ENCODE data around the gene KCNC1.

Gene KCNC1

DNA sequence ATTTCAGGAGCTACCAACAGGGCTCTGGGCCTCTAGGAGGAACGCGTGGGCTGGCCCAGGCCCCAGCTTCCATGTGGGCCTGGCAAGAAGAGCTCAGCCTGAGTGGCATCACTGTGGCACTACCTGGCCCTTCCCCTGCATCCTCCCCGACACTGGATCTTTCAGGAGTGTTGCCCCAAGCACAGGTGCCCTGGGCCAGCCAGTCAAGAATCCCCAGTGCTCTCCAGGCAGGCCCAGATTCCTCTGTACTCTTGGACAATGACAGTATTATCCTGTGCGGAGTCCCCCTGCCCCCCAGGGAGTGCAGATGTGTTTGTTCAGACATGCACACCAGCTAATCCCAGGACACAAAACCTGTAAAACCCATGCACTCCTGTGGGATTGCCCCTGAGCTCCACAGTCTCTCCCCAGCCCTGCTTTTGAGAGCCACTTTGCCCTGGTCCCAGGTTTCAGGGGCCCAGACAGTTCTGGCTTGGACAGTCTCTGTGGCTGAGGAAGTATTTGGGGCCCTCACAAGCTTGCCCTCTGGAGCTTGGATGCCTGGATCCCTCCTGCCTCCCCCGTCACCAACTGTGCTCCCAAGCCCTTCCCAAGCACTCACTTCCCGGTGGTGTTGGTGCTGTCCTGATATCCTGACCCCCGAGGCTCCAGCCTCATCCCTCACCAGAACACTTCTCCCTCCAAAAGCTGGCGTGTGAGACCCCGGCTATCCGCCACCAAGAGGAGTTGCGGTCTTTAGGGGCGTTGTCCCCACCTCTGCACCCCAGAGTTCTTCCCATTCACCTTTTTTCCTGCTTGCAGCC lies 39.9 kb downstream of the KCNC1 start:
- DNase-seq (ENCODE audit: low read depth), result no peak

DNA sequence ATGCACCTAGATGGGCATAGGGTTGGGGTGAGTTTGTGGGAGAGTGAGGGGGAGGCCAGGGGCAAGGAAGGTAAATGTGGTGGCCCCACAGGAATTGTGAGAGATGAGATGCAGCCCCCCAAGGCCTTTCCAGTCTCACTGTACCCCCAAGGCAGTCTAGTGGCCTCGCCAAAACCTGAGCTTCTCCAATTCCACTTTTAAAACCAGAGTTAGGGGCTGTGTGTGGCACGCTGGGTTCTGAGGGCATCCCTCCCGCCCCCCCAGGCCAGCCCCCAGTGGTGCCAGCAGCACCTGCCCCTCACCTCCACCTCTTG lies 40.4 kb downstream of the KCNC1 start:
- no peak for DNase-seq (ENCODE audit: low read depth)

DNA sequence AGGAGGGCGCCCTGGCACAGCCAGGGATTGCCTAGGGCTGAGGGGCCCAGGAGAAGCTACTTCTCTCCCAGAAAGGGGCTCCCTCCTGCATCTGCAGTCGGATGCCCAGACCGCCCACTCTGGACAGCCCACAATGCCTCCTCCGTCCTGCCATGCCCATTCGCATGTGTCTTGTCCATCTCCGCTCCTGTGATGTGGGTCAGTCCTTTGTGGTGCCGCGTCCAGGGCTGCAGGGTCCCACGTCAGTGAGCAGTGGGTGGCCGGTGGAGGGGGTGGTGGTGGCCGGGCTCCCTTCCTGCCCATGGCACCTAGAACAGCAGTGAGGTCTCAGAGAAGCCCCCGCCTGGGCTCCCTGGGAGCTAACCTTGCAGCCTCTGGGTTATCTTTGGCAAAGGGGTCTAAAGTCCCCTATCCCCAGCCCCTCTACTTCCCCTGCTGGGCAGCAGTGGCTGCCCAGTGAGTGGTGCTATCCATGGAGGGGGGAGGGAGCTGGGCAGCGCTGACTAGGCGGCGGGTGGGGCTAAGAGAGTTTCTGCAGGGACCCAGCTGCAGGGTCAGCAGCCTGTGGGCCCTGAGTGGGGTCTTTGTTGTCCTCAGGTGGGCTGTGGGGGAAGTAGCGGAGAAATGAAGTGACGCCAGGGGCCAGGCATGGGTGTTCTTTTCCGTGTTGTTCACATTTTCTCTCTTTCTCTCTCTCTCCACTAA lies 41.1 kb downstream of the KCNC1 start:
- DNase-seq (ENCODE audit: low read depth), result no peak

DNA sequence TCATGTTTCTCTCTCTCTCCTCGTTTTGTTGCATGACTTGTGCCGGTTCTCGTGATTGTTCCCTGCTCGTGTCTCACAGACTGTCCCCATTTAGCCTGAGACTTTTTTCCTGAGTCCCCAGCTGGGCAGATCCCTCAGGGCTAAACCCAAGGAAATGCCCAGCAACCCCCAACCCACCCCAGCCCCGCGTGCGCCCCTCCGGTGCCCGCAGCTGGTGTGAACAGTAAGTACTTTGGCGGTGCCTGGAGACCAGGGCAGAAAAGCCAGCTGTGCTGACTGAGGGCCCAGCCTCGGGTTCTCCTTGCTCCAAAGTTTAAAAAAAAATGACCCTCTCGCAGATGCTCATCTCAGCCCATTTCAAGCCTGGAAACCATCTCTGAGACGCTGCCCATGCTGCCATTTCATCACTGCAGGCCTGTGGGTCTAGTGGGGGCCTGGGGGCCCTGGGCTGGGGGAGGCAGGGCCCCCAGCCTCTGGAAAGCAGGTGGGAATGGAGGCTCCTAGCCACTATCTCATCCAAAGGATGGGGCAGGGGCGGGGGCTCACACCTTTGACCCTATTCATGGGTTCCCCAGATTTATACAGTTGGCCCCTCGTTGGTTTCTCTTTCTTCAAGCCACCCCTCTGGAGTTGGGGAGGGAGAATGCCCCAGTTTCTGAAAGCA lies 41.8 kb downstream of the KCNC1 start:
- no peak for DNase-seq (ENCODE audit: low read depth)

DNA sequence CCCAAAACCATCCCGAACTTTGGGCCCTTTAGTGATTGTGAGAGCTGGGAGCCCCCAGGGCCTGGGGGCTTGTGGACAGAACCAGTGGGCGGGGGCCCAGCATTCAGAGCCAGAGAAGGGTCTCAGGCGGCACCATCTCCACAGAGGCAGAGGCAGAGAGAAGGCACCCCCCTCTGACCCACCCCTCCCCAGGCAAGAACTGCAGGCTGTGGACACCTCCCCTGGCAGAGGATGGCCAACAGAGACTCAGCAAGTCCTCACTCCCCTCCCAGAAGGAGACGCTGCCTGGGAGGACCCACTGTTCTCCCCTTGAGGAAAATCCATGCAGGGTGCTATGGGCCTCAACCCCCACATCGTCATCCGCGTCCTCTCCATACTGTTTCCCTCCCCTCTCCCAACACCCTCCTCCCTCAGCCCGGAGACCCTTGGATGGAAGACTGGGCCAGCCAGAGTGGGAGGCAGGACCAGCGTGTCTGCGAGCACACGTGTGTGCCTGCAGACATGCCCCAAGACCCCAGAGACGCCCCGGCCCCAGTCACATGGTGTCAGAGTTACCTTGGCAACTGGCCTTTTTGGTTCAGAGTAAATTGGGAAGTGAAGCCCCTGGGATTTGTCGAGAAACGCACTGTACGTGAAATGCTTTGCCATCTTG lies 42.6 kb downstream of the KCNC1 start:
- no peak for DNase-seq (ENCODE audit: low read depth)

DNA sequence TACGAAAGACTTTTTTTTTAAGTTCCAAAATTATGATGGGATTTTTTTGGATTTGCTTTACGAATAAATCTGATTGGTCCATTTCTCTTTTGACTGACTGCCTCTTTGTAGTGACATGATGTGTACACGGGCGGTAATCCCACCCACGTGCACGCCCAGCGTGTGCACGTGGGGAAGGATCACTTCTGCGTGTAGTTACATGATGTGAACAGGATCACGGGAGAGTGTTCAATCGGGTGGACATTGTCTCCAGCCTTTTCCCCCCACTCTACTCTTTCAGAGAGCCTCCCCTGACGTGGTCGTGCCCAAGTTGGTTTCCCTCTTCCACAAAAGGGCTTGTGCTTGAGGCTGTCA lies 43.1 kb downstream of the KCNC1 start:
- DNase-seq (ENCODE audit: low read depth), result no peak

DNA sequence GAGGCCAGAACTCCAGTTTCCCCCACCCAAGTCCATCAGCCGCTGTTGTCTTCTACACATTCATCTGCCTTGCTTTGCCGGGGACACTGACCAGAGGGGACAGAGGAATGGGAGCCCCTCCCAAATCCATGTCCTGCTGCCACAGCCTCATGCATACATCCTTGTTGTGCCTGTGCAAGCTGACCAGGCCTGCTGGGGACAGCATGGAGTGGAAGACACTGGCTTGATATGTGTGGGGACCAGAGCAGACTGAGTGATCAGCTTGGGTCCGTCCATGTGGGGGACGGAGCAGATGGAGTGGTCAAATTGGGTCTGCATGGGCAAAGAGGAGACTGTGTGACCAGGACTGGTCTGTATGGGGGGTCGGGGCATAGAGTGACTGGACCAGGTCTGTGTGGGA lies 43.8 kb downstream of the KCNC1 start:
- DNase-seq (ENCODE audit: low read depth), result no peak

DNA sequence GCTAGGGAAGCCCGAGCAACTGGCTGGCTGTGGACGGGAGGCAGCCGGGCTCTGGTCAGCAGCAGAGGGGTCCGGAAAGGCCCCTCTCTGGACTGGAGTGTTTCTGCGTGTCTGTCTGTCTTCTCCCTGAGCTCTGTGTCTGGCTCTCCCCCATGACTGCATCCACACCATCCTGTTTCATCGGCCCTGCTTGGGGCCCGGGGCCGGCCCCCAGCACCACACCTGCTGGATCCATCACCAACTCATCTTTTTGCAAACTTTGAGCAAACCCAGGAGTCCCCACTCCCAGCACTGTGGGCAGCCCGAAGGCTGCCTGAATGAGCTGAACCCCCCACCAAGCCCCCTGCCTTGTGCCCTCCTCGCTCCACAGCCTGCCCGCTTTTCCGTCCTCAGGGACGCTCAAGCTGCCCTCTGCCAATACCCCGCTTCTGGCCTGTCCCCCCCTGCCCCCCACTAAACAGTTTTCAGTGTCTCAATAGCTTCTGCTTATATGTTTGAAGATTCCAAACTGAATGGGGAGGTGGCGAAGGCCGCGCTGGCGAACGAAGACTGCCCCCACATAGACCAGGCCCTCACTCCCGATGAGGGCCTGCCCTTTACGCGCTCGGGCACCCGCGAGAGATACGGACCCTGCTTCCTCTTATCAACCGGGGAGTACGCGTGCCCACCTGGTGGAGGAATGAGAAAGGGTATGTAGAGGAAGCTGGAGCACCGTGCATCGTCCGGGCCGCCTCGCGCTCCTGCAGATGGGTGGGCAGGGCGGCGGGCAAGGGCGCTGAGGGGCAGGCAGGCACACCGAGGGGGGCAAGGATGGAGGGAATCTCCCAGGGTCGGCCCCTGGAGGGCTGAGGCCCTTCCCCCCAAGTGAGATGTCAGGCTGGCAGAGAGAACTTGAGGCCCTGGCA lies 44.6 kb downstream of the KCNC1 start:
- no peak for DNase-seq (ENCODE audit: low read depth)

DNA sequence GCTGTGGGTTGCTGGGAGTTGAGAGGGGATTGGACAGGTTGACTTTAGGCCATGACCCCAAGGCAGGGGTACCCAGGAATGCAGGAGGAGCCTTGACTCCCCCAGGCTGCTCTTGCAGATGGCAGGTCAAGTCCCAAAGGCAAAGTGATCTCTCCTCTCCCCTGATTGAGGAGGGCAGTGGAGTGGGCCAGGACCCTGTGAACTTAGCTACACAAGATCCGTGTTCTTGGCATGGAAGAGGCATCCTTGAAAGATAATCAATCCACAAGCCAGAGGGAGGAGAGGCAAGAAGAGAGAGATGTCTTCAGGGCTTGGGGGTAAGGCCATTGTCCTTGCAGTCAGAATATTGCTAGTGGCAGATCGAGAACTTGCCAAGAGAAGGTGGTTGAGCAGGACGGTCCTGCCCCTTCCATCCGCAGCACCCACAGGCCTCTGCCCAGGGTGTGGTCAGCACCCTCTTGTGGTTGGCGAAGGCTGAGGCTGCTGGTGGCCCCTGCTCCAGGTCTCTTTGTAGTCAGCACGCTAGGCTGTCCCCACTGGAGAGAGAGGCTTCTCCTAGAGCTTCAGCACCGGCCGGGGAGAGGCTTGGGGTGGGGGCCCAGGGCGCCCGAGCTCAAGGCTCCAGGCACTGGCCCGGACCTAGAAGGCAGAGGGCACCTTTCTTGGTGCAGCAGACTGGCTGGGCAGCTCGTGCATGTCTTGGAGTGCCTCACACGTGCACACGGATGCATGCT lies 45.4 kb downstream of the KCNC1 start:
- DNase-seq (ENCODE audit: low read depth), result no peak

DNA sequence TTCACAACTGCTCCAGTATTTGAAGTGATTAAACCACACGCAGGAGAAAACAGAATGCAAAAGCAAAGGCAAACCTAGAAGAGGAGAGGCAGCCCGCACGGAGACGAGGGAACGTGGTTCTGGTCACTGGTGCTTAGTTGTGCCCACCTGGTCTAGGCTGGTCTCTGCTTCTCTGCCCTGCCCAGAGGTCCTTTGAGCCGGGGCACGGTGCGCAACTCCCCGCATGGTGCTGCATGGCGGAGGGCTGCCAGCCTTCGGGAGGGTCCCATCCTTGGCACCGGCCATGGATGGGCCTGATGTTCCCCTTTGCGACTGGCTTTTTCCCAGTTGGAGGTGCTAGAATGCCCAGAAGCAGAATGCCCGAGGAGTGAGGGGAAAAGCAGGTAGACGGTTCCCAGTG lies 46.1 kb downstream of the KCNC1 start:
- DNase-seq (ENCODE audit: low read depth), result no peak

DNA sequence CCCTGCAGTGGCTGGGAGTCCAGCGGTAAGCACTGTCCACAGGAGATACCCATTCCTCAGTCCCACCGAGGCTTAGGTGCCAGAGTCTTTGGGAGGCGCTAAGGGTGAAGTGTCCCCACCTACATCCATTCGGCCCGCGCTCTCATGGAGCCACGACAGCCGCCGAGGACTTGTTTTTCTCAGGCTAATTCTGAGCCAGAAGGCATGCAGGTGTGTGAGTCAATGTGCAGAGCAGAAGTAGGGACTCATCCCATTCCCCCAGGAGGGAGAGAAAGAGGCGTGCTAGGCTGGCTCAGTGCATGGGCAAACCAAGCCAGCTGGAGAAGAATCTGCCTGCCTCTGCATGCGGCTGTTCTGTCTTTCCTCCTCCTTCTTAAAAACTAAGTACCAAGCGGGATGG lies 46.6 kb downstream of the KCNC1 start:
- DNase-seq (ENCODE audit: low read depth), result no peak

DNA sequence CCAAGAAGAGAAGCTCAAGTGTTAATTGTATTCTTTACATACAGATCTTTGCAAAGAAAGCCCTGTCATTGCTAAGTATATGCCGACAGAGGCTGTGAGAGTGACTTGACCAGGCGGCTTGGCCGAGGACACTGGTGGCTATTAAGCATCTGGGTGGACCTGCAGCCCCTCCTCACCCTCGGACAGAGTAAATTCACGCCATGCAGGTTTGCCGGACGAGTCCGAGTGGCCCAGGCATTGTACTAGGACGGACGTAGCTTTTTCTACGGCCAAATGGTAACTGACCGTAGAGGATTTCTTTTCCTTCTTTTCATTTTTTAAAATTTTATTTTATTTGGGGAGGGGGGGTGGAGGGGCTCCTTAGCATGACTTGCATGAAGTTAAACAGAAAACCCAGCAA lies 47.0 kb downstream of the KCNC1 start:
- no peak for DNase-seq (ENCODE audit: low read depth)

DNA sequence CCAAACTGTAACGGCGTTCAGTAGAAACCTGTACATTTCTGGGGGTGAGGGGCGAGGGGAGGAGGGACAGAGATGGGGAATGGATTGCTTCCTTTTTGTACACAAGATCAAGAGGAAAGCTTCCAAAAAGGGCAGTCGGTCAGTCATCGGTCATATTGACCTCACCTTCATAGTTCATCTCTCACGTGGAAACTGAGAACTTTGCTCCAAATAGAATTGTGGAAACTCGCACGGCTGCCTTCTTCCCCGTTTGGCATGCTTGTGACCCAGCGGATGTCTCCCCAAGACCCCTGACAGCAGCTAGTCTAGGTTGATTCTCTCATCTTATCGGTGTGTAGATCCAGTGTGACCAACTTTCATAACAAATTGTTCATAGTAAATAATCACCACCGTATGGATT lies 47.6 kb downstream of the KCNC1 start:
- DNase-seq (ENCODE audit: low read depth), result no peak

DNA sequence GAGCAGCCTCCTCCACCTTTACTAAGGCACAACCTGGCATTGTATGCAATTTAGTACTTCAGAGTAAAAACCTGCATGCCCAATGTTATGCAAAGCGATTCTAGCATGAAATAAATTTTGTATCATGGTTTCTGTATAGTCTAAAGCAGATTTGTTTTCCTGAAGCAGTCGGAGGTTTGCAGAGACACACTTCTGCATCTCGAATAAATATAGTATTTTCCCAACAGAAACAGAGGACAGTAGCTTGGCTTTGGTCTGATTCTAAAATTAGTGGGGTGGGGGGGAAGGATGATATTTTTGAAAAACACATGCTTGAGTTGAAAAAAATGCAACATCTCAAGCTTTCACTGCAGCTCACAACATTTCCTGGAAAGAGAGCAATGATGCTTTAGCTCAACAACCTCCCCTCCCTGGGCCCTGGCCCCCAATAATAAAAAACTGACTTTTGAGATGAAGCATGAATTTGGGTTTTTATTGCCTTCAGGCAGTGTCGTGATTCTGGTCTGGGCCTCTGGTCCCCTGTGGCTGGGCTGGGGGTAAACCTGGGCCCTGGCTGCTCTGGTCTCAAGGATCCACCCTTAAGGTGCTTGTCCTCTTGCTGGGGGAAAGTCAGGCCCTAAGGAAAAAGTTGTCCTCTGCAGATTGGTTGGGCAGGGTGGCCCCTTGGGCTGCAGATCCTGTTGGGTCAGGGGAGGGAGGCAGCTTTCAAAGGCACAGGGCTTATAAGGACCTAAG lies 48.2 kb downstream of the KCNC1 start:
- DNase-seq (ENCODE audit: low read depth), result no peak

DNA sequence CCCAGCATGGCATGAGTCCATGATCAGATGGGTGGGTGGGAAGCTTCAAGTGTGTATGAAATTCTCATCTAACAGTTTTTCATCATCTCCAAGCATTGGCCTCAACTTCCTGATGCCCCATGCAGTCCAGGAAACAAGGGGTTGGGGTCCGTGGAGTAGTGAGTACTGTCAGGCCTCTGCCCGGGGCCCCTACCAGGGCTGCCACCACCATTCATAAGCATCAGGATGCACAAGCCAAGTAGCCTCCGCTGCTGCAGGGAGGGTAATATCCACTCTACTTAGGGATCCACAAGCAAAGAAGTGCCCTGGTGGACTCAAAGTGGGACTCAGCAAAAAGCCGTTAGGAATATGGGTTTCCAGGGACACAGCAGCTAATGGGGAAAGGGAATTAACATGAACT lies 49.3 kb downstream of the KCNC1 start:
- no peak for DNase-seq (ENCODE audit: low read depth)

DNA sequence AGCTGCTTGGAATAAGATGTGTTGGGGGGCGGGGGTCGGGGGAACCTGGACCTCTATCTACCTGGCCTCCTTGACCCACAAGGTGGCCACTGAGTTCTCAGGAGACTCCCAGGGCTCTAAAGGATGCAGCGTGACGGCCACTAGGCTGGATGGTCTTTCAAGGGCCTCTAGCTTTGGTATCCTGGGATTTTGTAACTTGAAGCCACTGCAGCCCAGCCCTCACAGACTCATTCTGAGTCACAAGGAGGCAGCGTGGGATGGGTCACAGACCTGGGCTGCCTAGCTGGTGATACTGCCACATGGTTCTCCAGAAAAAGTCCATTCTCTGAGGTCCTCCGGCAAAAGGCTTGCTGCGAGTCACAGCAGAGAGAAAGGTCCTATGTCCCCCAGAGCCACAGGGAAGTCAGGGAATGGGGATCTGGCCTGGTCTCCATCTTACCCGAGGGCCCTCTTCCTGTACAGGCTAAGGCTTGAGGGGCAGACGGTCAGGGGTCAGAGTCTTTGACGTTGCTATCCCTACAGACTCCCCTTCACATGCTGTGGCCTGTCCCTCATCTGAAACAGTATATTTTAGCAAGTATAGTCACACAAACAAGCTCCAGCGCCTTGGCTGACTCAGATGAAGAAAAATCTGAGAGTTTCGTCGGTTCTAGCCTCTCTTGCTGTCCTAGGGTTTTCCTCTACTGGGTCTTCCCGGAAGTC lies 52.4 kb downstream of the KCNC1 start:
- DNase-seq (ENCODE audit: low read depth), result peak; percentile 94

DNA sequence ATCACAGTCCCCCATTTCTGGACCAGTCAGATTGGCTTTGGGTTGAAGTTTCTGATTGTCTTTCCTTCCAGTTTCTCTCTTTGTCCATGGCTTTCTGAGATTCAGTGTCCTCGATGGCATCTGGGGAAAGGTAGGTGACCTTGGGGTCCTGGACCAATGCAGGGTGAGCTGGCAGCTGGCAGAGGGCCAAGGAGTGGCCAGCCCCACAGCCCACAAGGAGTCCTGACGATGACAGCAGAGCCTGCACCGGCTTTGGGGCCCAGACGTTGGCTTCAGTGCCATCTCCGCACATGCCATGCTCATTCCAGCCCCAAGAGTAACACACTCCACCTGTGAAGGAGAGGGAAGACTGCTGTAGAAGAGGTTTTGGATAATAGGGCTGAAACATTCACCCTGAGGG lies 53.5 kb downstream of the KCNC1 start:
- no peak for DNase-seq (ENCODE audit: low read depth)

DNA sequence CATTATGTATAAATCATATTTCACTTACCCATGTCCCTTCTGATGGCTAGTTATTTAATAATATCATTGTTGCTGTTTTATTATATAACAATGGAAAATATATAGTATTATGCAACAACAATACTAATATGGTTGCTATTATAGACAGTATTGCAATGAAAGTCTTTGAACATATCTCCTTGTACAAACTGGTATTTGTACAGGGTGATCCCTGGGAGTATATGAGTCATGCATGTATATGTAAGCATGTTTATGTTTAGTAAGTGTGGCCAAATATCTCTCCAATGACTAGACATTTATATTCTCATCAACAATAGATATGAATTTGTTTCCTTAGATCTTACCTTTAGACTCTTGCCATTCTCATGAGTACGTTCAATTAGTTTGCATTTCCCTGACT lies 55.9 kb downstream of the KCNC1 start:
- DNase-seq (ENCODE audit: low read depth), result peak; percentile 92

DNA sequence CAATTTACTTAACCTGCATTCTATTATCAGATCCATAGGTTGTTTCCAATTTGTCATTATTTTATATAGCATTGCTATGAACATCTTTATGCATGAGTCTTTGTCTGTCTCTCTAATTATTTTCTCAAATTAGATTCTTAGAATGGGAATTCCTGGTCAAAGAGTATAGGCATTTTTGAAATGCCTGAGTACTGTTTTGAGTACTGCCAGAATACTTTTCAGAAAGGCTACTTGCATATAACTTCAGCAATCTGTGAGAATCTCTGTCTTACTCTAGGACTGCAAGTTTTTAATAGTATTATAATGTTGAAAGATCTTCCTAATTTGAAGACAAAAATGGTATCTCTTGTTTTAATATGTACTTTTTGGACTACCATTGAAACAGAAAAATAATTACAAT lies 56.6 kb downstream of the KCNC1 start:
- DNase-seq (ENCODE audit: low read depth), result no peak

DNA sequence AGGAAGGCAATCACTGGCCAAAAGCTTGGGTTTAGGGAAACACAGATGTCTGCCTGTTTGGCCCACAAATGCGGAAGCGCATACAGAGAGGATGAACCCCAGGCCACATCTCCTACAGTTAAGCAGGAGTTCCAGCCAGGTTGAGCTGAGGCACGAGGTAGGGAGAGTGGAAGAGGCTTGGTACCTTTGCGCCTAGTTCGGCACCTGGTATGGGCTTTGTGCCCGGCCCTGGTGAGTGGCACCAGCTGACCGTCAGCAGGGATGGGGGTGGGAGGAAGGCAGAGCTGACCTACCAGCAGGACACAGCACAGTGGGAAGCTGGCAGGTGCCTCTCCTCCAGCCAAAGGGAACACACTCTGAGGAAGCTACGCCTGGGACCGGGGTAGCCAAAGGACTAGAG lies 57.6 kb downstream of the KCNC1 start:
- no peak for DNase-seq (ENCODE audit: low read depth)

Measured in ELR (cell line).